OCI-LY1 (cell line): Measurements from ENCODE around the gene MTERF4.

Experiments used
- EZH2 ChIP-seq: fragments of 200-600 bp; sonication (generic), shearing (Covaris generic); IDR thresholded peaks from 2 replicates; pipeline ENCODE4 v1.8.0; 2017; ENCODE audit warnings: borderline replicate concordance, mixed run types, mild to moderate bottlenecking, antibody characterized with exemption, low read length, moderate library complexity, mixed read lengths
- TF ChIP-seq, protein P1 (sequence below): fragments of 200-600 bp; sonication (generic), shearing (Covaris generic); IDR thresholded peaks from 2 replicates; pipeline ENCODE4 v1.5.1; 2017; ENCODE audit warnings: mild to moderate bottlenecking, antibody characterized with exemption, low read length, moderate library complexity, mixed read lengths

DNA sequence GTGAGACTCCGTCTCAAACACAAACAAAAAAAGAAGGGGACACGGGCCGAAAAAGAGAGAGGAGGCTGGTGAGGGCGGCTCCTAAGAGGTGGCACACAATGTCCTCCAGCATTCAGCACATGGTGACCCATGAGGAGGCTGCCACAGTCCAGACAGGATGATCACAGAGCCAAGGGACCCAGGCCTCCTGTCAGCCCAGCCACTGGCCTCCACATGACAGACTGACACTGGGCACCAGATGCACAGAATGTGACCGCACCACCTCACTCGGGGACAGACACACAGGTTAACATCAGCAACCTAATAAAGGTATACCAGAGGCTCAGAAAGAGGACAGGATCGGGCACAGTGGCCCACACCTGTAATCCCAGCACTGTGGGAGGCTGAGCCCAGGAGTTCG, 26.2 kb upstream of the MTERF4 start:
- TF ChIP-seq, protein P1, sequence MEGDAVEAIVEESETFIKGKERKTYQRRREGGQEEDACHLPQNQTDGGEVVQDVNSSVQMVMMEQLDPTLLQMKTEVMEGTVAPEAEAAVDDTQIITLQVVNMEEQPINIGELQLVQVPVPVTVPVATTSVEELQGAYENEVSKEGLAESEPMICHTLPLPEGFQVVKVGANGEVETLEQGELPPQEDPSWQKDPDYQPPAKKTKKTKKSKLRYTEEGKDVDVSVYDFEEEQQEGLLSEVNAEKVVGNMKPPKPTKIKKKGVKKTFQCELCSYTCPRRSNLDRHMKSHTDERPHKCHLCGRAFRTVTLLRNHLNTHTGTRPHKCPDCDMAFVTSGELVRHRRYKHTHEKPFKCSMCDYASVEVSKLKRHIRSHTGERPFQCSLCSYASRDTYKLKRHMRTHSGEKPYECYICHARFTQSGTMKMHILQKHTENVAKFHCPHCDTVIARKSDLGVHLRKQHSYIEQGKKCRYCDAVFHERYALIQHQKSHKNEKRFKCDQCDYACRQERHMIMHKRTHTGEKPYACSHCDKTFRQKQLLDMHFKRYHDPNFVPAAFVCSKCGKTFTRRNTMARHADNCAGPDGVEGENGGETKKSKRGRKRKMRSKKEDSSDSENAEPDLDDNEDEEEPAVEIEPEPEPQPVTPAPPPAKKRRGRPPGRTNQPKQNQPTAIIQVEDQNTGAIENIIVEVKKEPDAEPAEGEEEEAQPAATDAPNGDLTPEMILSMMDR = no peak
- no peak for TF ChIP-seq EZH2
